K562 (cell line): ENCODE results near the gene RNF144A. TPM values are rescaled to one million over a fixed set of nuclear protein-coding genes. Genes with fewer than 3 reads are reported as not detected.

ENCODE experiments used
- C11orf30 ChIP-seq: fragments of 450-650 bp; IDR thresholded peaks from 2 replicates; pipeline ENCODE4 v1.6.1; 2016; ENCODE audit warnings: low read depth, mild to moderate bottlenecking
- CEBPG ChIP-seq, 3 experiments: fragments of 200-800 bp in 1 of 3; sonication (Bioruptor generic) in 1 of 3; sonication (generic) in 1 of 3; formaldehyde crosslinking in 1 of 3; IDR thresholded peaks in 2 of 3; conservative IDR thresholded peaks in 1 of 3; 2 replicates each; pipeline versions ENCODE4 v1.6.1 to v1.8.0; 2016 to 2022; ENCODE audit warnings: missing compliant biosample characterization in 2 of 3, missing genetic modification characterization in 2 of 3, mild to moderate bottlenecking in 1 of 3, missing genetic modification reagents in 1 of 3
- CTCFL ChIP-seq: IDR thresholded peaks from 2 replicates; pipeline ENCODE4 v1.6.1; 2011; ENCODE audit warnings: borderline replicate concordance, low read depth, mild to moderate bottlenecking, moderate library complexity, low read length; ENCODE audit not compliant: insufficient read depth, poor library complexity, severe bottlenecking
- DACH1 ChIP-seq: fragments of 450-650 bp; IDR thresholded peaks from 2 replicates; pipeline ENCODE4 v1.6.1; 2018; ENCODE audit not compliant: partially characterized antibody
- E2F6 ChIP-seq, 2 experiments: IDR thresholded peaks; 2 replicates each; pipeline ENCODE4 v1.6.1; 2011; ENCODE audit warnings: borderline replicate concordance in 1 of 2, control low read depth in 1 of 2, low read depth in 1 of 2, low read length in 1 of 2, mild to moderate bottlenecking in 1 of 2, mixed read lengths in 1 of 2, moderate library complexity in 1 of 2; ENCODE audit not compliant: insufficient read depth in 1 of 2, insufficient read length in 1 of 2, poor library complexity in 1 of 2, severe bottlenecking in 1 of 2; ENCODE audit errors: extremely low read depth in 1 of 2
- EP400 ChIP-seq: fragments of 450-650 bp; IDR thresholded peaks from 2 replicates; pipeline ENCODE4 v1.6.1; 2017; ENCODE audit warnings: antibody characterized with exemption, mild to moderate bottlenecking, moderate library complexity
- FIP1L1 ChIP-seq: fragments of 200-400 bp; formaldehyde crosslinking; IDR thresholded peaks from 2 replicates; pipeline ENCODE4 v1.6.1; 2018; ENCODE audit warnings: mild to moderate bottlenecking, low read depth, low read length; ENCODE audit not compliant: poor library complexity, severe bottlenecking
- GABPB1 ChIP-seq: sonication (generic); formaldehyde crosslinking; IDR thresholded peaks from 2 replicates; pipeline ENCODE4 v1.8.0; 2022; ENCODE audit warnings: mild to moderate bottlenecking, missing genetic modification reagents
- HSF4 ChIP-seq: fragments of 250-450 bp; sonication (Bioruptor Pico); IDR thresholded peaks from 2 replicates; pipeline ENCODE4 v2.1.2; 2022; ENCODE audit warnings: mild to moderate bottlenecking, moderate library complexity, borderline replicate concordance
- JUN ChIP-seq, 2 experiments: sonication (generic) in 1 of 2; formaldehyde crosslinking in 1 of 2; IDR thresholded peaks; 2 replicates each; pipeline versions ENCODE4 v1.6.1 to v1.8.0; 2012 to 2022; ENCODE audit warnings: borderline replicate concordance in 2 of 2, mild to moderate bottlenecking in 2 of 2, improper control_type of control experiment in 1 of 2, low read depth in 1 of 2, low read length in 1 of 2, missing genetic modification reagents in 1 of 2
- MCM2 ChIP-seq: fragments of 450-650 bp; IDR thresholded peaks from 2 replicates; pipeline ENCODE4 v1.6.1; 2017; ENCODE audit warnings: low read depth, mild to moderate bottlenecking
- MYNN ChIP-seq, 2 experiments: sonication (generic); formaldehyde crosslinking in 1 of 2; IDR thresholded peaks; 2 replicates each; pipeline versions ENCODE4 v1.5.0 to v1.6.1; 2016 to 2020; ENCODE audit warnings: antibody characterized with exemption in 1 of 2, missing genetic modification reagents in 1 of 2
- NONO ChIP-seq, 2 experiments: fragments of 200-400 bp in 1 of 2; fragments of 450-650 bp in 1 of 2; formaldehyde crosslinking in 1 of 2; IDR thresholded peaks; 2 replicates each; pipeline ENCODE4 v1.6.1; 2017; ENCODE audit warnings: low read depth in 2 of 2, mild to moderate bottlenecking in 2 of 2, moderate library complexity in 2 of 2, low read length in 1 of 2
- POLR2AphosphoS2 ChIP-seq: IDR thresholded peaks from 2 replicates; pipeline ENCODE4 v1.6.1; 2012; ENCODE audit warnings: low read length, improper control_type of control experiment
- POLR2B ChIP-seq: fragments of 450-650 bp; IDR thresholded peaks from 2 replicates; pipeline ENCODE4 v1.6.1; 2018; ENCODE audit warnings: low read depth; ENCODE audit not compliant: partially characterized antibody
- PTTG1 ChIP-seq: fragments of 450-650 bp; IDR thresholded peaks from 2 replicates; pipeline ENCODE4 v1.6.1; 2016; ENCODE audit warnings: low read depth, mild to moderate bottlenecking, missing genetic modification characterization, missing compliant biosample characterization
- RHOXF2B ChIP-seq: fragments of 250-450 bp; sonication (Bioruptor Pico); conservative IDR thresholded peaks from 2 replicates; pipeline ENCODE4 v1.5.1; 2021
- TRIM24 ChIP-seq, 2 experiments: fragments of 450-650 bp; IDR thresholded peaks; 2 replicates each; pipeline ENCODE4 v1.6.1; 2016
- ZNF586 ChIP-seq: fragments of 450-650 bp; formaldehyde crosslinking; conservative IDR thresholded peaks from 2 replicates; pipeline ENCODE4 v1.4.0; 2020; ENCODE audit warnings: mild to moderate bottlenecking, moderate library complexity
- ZNF75A ChIP-seq: fragments of 450-650 bp; formaldehyde crosslinking; IDR thresholded peaks from 2 replicates; pipeline ENCODE4 v1.4.0; 2020; ENCODE audit warnings: mild to moderate bottlenecking
- ZNF76 ChIP-seq: fragments of 250-450 bp; sonication (Bioruptor Pico); IDR thresholded peaks from 2 replicates; pipeline ENCODE4 v1.4.0; 2020; ENCODE audit warnings: mild to moderate bottlenecking, moderate library complexity, borderline replicate concordance
- ZNF830 ChIP-seq: fragments of 250-450 bp; sonication (Bioruptor Pico); IDR thresholded peaks from 2 replicates; pipeline ENCODE4 v1.5.0; 2021; ENCODE audit warnings: mild to moderate bottlenecking
- polyA plus RNA-seq, 8 experiments: library from polyadenylated mRNA; depleted of rRNA in 4 of 8; stranded (reverse) in 5 of 8; unstranded in 3 of 8; fragments of >200 nt; fragmentation: Nextera tagmentation in 2 of 8; fragmentation: Illumina TruSeq in 1 of 8; extraction: Ambion mirVana in 2 of 8; extraction: Trizol in 1 of 8; gene quantifications; 2 replicates each; pipeline versions ENCODE4 v1.2.1 to v1.2.3, GENCODE V29; 2011 to 2014; ENCODE audit warnings: inconsistent platforms in 1 of 8, missing spikeins in 1 of 8
- total RNA-seq, 7 experiments: library from RNA; depleted of rRNA in 6 of 7; stranded (reverse); fragments of >200 nt in 6 of 7; fragmentation: Illumina TruSeq in 2 of 7; extraction: Trizol in 2 of 7; gene quantifications; 2 replicates each; pipeline versions ENCODE4 v1.2.1 to v1.2.3, GENCODE V29; 2011 to 2021; ENCODE audit warnings: low replicate concordance in 1 of 7
- TF ChIP-seq, protein P1 (sequence below): fragments of 250-450 bp; sonication (Bioruptor Pico); IDR thresholded peaks from 2 replicates; pipeline ENCODE4 v1.5.1; 2021; ENCODE audit warnings: mild to moderate bottlenecking

RNF144A gene
- total and polyA plus RNA-seq, 9 of the 15 experiments (the other 6 are each of a cell fraction or from before 2014, with no cell fraction given) = 0.96 to 11.3 (median 6.2) TPM

DNA sequence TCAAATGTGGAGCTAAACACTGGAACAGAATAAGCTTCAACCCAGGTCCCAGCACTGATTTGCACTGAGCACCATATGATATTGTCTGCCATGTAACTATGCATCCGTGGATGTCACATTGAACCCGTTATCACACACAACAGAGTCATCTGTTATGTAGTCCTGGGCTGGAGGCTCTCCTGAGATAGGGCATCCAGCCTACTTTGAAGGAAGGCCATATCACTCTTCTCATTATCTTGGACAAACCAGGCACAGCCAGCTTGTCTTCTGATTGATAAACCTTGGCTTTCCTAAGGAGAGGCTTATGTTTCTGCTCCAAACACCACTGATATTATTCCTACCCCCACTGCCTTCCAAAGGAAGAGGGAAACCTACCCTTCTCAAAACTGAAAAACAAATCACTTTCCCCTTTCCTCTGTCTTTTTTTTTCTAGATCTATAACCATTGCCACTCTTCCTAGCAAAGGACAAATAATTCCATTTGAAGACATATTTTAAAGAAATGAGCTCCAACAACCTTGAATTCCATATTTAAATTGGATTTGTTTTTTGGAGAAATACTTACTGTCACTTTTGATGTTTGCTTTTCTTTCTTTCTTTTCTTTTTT lies 23.2 kb upstream of the RNF144A start (continued):
- TF ChIP-seq RHOXF2B (CRISPR knock-in tag) = no peak
- TF ChIP-seq POLR2B = no peak
- TF ChIP-seq DACH1 = peak; percentile 84
- TF ChIP-seq C11orf30 = no peak
- no peak for TF ChIP-seq CEBPG (CRISPR knock-in tag; IDR thresholded peaks at IDR 0.05)
- TF ChIP-seq CEBPG (tag; conservative IDR thresholded peaks at IDR 0.05 in 1 of 2, IDR thresholded peaks at IDR 0.05 in 1 of 2) = no peak
- no peak for TF ChIP-seq CTCFL
- TF ChIP-seq ZNF76 (CRISPR knock-in tag) = peak; percentile 87; the same call in 1 of the 2 replicates
- TF ChIP-seq FIP1L1 = no peak
- TF ChIP-seq GABPB1 = no peak
- TF ChIP-seq EP400 = peak; percentile 47
- TF ChIP-seq MYNN (IDR thresholded peaks at IDR 0.05) = peak; percentile 93
- TF ChIP-seq MYNN (CRISPR knock-in tag; IDR thresholded peaks at IDR 0.05) = no peak
- no peak for TF ChIP-seq E2F6 (IDR thresholded peaks at IDR 0.05; ENCODE audit: borderline replicate concordance in 1 of 2, extremely low read depth in 1 of 2, insufficient read depth in 1 of 2, insufficient read length in 1 of 2, low read depth in 1 of 2, low read length in 1 of 2, poor library complexity in 1 of 2, severe bottlenecking in 1 of 2)
- TF ChIP-seq ZNF75A = no peak
- TF ChIP-seq HSF4 (CRISPR knock-in tag) = no peak
- TF ChIP-seq TRIM24 (IDR thresholded peaks at IDR 0.05) = peak; percentile 100
- no peak for TF ChIP-seq ZNF586 (CRISPR knock-in tag)
- TF ChIP-seq POLR2AphosphoS2 = no peak
- TF ChIP-seq MCM2 = no peak
- TF ChIP-seq, protein P1, sequence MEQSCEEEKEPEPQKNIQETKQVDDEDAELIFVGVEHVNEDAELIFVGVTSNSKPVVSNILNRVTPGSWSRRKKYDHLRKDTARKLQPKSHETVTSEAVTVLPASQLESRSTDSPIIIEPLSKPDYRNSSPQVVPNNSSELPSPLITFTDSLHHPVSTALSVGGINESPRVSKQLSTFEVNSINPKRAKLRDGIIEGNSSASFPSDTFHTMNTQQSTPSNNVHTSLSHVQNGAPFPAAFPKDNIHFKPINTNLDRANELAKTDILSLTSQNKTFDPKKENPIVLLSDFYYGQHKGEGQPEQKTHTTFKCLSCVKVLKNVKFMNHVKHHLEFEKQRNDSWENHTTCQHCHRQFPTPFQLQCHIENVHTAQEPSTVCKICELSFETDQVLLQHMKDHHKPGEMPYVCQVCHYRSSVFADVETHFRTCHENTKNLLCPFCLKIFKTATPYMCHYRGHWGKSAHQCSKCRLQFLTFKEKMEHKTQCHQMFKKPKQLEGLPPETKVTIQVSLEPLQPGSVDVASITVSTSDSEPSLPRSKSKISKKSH = no peak
- no peak for TF ChIP-seq ZNF830 (CRISPR knock-in tag)
- peak in 1 of 2 experiments; percentile 95; a peak in 2 of 4 replicates for TF ChIP-seq NONO (IDR thresholded peaks at IDR 0.05; ENCODE audit: low read depth in 2 of 2, low read length in 1 of 2)
- TF ChIP-seq PTTG1 = no peak; the same call in 1 of the 2 replicates
- TF ChIP-seq JUN (IDR thresholded peaks at IDR 0.05; ENCODE audit: borderline replicate concordance, low read depth, low read length) = peak; percentile 80; the same call in 1 of the 2 replicates
- TF ChIP-seq JUN (CRISPR knock-in tag; IDR thresholded peaks at IDR 0.05; ENCODE audit: borderline replicate concordance) = no peak
